ENCODE results near the gene CDIPT.

GRCh38 chr16:29873319-29873718 is 10.3 kb upstream of the CDIPT start:
- TF ChIP-seq, protein P1, sequence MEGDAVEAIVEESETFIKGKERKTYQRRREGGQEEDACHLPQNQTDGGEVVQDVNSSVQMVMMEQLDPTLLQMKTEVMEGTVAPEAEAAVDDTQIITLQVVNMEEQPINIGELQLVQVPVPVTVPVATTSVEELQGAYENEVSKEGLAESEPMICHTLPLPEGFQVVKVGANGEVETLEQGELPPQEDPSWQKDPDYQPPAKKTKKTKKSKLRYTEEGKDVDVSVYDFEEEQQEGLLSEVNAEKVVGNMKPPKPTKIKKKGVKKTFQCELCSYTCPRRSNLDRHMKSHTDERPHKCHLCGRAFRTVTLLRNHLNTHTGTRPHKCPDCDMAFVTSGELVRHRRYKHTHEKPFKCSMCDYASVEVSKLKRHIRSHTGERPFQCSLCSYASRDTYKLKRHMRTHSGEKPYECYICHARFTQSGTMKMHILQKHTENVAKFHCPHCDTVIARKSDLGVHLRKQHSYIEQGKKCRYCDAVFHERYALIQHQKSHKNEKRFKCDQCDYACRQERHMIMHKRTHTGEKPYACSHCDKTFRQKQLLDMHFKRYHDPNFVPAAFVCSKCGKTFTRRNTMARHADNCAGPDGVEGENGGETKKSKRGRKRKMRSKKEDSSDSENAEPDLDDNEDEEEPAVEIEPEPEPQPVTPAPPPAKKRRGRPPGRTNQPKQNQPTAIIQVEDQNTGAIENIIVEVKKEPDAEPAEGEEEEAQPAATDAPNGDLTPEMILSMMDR (IDR thresholded peaks at IDR 0.05 in 2 of 3, conservative IDR thresholded peaks at IDR 0.05 in 1 of 3; ENCODE audit: borderline replicate concordance in 1 of 3, insufficient read depth in 1 of 3, low read depth in 2 of 3, low read length in 2 of 3) = no peak
- TF ChIP-seq EZH2phosphoT487 (IDR thresholded peaks at IDR 0.05; ENCODE audit: borderline replicate concordance) (no peak), POLR2A (IDR thresholded peaks at IDR 0.05; ENCODE audit: borderline replicate concordance, extremely low read depth, insufficient read depth, insufficient read length) (no peak), MAX (IDR thresholded peaks at IDR 0.05) (no peak), YY1 (IDR thresholded peaks at IDR 0.05; ENCODE audit: extremely low read depth, insufficient replicate concordance, low read depth, low read length) (no peak), EZH2 (IDR thresholded peaks at IDR 0.05) (no peak), ELF1 (IDR thresholded peaks at IDR 0.05; ENCODE audit: borderline replicate concordance, low read depth) (no peak), ATF3 (IDR thresholded peaks at IDR 0.05) (no peak), SRF (IDR thresholded peaks at IDR 0.05; ENCODE audit: low read depth) (no peak), JUND (IDR thresholded peaks at IDR 0.05) (no peak), RAD21 (IDR thresholded peaks at IDR 0.05; ENCODE audit: low read depth) (no peak), EGR1 (IDR thresholded peaks at IDR 0.05; ENCODE audit: low read depth) (no peak), CBX3 (IDR thresholded peaks at IDR 0.05; ENCODE audit: low read depth) (no peak)
- TF ChIP-seq, protein P2, sequence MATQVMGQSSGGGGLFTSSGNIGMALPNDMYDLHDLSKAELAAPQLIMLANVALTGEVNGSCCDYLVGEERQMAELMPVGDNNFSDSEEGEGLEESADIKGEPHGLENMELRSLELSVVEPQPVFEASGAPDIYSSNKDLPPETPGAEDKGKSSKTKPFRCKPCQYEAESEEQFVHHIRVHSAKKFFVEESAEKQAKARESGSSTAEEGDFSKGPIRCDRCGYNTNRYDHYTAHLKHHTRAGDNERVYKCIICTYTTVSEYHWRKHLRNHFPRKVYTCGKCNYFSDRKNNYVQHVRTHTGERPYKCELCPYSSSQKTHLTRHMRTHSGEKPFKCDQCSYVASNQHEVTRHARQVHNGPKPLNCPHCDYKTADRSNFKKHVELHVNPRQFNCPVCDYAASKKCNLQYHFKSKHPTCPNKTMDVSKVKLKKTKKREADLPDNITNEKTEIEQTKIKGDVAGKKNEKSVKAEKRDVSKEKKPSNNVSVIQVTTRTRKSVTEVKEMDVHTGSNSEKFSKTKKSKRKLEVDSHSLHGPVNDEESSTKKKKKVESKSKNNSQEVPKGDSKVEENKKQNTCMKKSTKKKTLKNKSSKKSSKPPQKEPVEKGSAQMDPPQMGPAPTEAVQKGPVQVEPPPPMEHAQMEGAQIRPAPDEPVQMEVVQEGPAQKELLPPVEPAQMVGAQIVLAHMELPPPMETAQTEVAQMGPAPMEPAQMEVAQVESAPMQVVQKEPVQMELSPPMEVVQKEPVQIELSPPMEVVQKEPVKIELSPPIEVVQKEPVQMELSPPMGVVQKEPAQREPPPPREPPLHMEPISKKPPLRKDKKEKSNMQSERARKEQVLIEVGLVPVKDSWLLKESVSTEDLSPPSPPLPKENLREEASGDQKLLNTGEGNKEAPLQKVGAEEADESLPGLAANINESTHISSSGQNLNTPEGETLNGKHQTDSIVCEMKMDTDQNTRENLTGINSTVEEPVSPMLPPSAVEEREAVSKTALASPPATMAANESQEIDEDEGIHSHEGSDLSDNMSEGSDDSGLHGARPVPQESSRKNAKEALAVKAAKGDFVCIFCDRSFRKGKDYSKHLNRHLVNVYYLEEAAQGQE (IDR thresholded peaks at IDR 0.05; ENCODE audit: low read depth) = no peak

Data from HCT116 (cell line).